ENCODE data around the gene RPS10.

- no peak for TF ChIP-seq ZNF70 (CRISPR knock-in tag; IDR thresholded peaks at IDR 0.05)
- TF ChIP-seq ESRRG (CRISPR knock-in tag; IDR thresholded peaks at IDR 0.05) = no peak
- TF ChIP-seq ZFP30 (CRISPR knock-in tag; IDR thresholded peaks at IDR 0.05) = no peak
- no peak for TF ChIP-seq ISL1 (CRISPR knock-in tag; IDR thresholded peaks at IDR 0.05)
- no peak for TF ChIP-seq ZNF8 (CRISPR knock-in tag; IDR thresholded peaks at IDR 0.05)
- no peak for TF ChIP-seq ZFP3 (CRISPR knock-in tag; IDR thresholded peaks at IDR 0.05)
Measured at GRCh38 chr6:34457742-34458735, 32.2 kb upstream of the RPS10 start.

Measured in SK-N-SH treated with all-trans-retinoic acid at 6 μM for 48 hours (cell line).